Measurements from ENCODE around the gene PRDM7. TPM values are rescaled to one million over a fixed set of nuclear protein-coding genes. Genes with fewer than 3 reads are reported as not detected.

PRDM7 gene
- total RNA-seq, 1 experiment from 2014 or later = not detected

Other genes with a start within 250 kb of the PRDM7 start
- 1.5 and 2.7 TPM in 2 replicates for gene SPIRE2, start 248.9 kb downstream of the PRDM7 start, total RNA-seq (2014; rRNA removed; shearing (Covaris generic))
- 60.0 and 65.9 TPM in 2 replicates for gene TCF25, start 203.7 kb downstream of the PRDM7 start, total RNA-seq (2014; rRNA removed; shearing (Covaris generic))
- gene MC1R, start 158.5 kb downstream of the PRDM7 start, total RNA-seq (2014; rRNA removed; shearing (Covaris generic)) = 1.6 and 1.7 TPM in 2 replicates
- gene TUBB3, start 154.0 kb downstream of the PRDM7 start, total RNA-seq (2014; rRNA removed; shearing (Covaris generic)) = 47.0 and 48.3 TPM in 2 replicates
- gene DEF8, start 128.6 kb downstream of the PRDM7 start, total RNA-seq (2014; rRNA removed; shearing (Covaris generic)) = 44.0 and 49.2 TPM in 2 replicates
- gene DBNDD1, start 57.9 kb downstream of the PRDM7 start, total RNA-seq (2014; rRNA removed; shearing (Covaris generic)) = 13.5 and 14.4 TPM in 2 replicates

Data from SJCRH30 (cell line).